Measurements from ENCODE around the gene TEKT5. TPM values are rescaled to one million over a fixed set of nuclear protein-coding genes. Genes with fewer than 3 reads are reported as not detected.

Gene TEKT5
- total RNA-seq, 1 donor from 2014 or later: 0.07 TPM

DNA sequence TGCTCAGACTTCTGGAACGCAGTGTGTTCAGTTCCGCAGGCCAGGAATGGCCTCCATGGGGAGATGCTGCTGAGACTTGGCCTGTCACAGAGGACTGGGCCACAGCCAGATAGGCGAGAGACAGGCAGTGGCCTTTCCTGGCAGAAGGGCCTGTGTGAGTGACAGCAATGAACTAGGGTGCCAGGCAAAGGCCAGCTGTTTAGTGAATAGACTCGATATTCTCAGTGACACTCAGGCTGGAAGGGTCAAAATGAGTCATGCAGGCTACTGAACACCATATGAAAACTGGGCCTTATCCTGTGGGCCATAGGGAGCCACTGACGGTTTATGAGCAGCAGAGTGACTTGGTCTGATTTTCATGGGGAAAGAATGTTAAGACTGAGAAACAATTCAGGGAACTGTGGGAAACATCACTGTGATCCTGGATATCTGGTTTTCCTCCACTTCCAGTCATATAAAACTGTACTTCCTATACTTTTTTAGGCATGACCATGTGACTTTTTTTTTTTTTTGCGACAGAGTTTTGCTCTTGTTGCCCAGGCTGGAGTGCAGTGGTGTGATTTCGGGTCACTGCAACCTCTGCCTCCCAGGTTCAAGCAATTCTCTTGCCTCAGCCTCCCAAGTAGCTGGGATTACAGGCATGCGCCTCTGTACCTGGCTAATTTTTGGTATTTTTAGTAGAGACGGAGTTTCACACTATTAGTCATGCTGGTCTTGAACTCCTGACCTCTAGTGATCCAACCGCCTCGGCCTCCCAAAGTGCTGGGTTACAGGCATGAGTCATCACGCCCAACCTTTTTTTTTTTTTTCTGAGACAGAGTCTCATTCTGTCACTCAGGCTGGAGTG is 43.7 kb upstream of the TEKT5 start:
- Histone ChIP-seq H3K79me2 (ENCODE audit: low read depth) (no peaks in the 10 kb centered on the region), H3K4me3 (no peak overlapping the region), H3K9ac (no peak overlapping the region), H3K9me3 (ENCODE audit: low read depth) (no peaks in the 10 kb centered on the region), H3K27ac (no peak overlapping the region), H2AFZ (replicated peaks) (no peak overlapping the region), H3K27me3 (no peaks in the 10 kb centered on the region), H3F3A (ENCODE audit: low read depth) (no peaks in the 10 kb centered on the region), H3K36me3 (no peaks in the 10 kb centered on the region), H3K4me2 (no peak overlapping the region), H4K20me1 (ENCODE audit: low read depth) (no peaks in the 10 kb centered on the region), H3K4me1 (peaks cover 4% of the 10 kb centered on the region)
- Mint-ChIP-seq H3K4me1 (peaks cover 10% of the 10 kb centered on the region), H3K27ac (no peak overlapping the region), H3K36me3 (no peaks in the 10 kb centered on the region), H3K9me3 (no peaks in the 10 kb centered on the region), H3K27me3 (ENCODE audit: insufficient read depth, low read depth) (no peaks in the 10 kb centered on the region), H3K4me3 (no peak overlapping the region)
- no peak for DNase-seq (ENCODE audit: low spot score)
- TF ChIP-seq, protein P1, sequence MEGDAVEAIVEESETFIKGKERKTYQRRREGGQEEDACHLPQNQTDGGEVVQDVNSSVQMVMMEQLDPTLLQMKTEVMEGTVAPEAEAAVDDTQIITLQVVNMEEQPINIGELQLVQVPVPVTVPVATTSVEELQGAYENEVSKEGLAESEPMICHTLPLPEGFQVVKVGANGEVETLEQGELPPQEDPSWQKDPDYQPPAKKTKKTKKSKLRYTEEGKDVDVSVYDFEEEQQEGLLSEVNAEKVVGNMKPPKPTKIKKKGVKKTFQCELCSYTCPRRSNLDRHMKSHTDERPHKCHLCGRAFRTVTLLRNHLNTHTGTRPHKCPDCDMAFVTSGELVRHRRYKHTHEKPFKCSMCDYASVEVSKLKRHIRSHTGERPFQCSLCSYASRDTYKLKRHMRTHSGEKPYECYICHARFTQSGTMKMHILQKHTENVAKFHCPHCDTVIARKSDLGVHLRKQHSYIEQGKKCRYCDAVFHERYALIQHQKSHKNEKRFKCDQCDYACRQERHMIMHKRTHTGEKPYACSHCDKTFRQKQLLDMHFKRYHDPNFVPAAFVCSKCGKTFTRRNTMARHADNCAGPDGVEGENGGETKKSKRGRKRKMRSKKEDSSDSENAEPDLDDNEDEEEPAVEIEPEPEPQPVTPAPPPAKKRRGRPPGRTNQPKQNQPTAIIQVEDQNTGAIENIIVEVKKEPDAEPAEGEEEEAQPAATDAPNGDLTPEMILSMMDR (IDR thresholded peaks at IDR 0.05): no peak
- TF ChIP-seq EZH2 (IDR thresholded peaks at IDR 0.05) (no peak), EZH2phosphoT487 (IDR thresholded peaks at IDR 0.05) (no peak)

DNA sequence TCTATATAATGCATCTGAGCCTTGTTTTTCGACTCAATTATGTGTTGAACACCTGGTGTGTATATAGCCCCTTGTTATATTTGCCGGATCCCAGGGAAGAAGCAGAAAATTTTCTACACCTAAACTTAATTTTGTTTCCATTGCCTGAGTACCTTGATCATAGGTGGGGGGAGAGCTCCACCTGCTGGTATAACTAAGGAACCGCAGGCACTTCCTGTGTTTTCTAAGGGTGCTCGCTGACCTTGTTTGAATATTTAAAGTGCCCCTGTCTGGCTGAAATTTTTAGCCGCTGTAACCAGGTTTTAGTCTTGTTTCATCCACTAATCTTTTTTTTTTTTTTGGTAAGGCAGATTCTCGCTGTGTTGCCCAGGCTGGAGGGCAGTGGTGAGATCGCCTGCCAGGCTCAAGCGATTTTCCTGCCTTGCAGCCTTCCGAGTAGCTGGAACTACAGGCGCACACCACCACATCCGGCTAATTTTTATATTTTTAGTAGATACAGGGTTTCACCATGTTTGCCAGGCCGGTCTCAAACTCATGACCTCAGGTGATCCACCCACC is 42.4 kb upstream of the TEKT5 start:
- H3K4me1 Mint-ChIP-seq: peaks cover 5% of the 10 kb centered on the region
- peak; percentile 69 for DNase-seq (ENCODE audit: low spot score)
- H3K27ac ChIP-seq: no peak overlapping the region
- no peak overlapping the region for H3K9ac ChIP-seq
- H3K27me3 Mint-ChIP-seq (ENCODE audit: insufficient read depth, low read depth): no peaks in the 10 kb centered on the region
- no peaks in the 10 kb centered on the region for H3K36me3 ChIP-seq
- H3K27ac Mint-ChIP-seq: no peak overlapping the region
- H3K79me2 ChIP-seq (ENCODE audit: low read depth): no peaks in the 10 kb centered on the region
- no peaks in the 10 kb centered on the region for H3K4me1 ChIP-seq
- no peak for TF ChIP-seq EZH2 (IDR thresholded peaks at IDR 0.05)
- TF ChIP-seq, protein P1 (IDR thresholded peaks at IDR 0.05): peak; percentile 98
- peaks cover 3% of the 10 kb centered on the region for H3K9me3 Mint-ChIP-seq
- no peak overlapping the region for H3K4me2 ChIP-seq
- no peak overlapping the region for H3K4me3 Mint-ChIP-seq
- H3K4me3 ChIP-seq: no peak overlapping the region
- H3K9me3 ChIP-seq (ENCODE audit: low read depth): no peaks in the 10 kb centered on the region
- H3K36me3 Mint-ChIP-seq: no peaks in the 10 kb centered on the region
- no peaks in the 10 kb centered on the region for H3K27me3 ChIP-seq
- H4K20me1 ChIP-seq (ENCODE audit: low read depth): no peaks in the 10 kb centered on the region
- peak overlapping the region; percentile 30 for H2AFZ ChIP-seq (replicated peaks)
- H3F3A ChIP-seq (ENCODE audit: low read depth): no peaks in the 10 kb centered on the region

DNA sequence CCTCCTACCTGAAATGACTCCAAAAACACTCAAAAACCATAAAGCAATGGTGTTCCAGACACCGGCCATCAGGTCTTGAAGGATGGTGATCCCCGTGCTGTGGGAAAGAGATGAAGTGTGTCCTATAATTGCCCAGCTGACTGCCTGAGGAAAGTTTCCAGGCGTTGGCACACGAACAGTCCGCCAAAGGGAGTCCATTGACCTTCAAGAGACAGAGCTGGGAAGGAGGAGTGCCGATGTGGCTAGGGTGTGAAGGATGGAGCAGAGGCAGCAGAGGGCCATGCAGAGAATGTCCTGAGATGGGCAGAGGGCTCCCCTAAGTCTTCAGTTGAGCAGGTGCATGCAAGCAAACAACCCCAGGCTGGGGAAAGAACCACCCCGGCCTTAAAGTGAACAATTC is 37.1 kb upstream of the TEKT5 start:
- no peaks in the 10 kb centered on the region for H3K27me3 ChIP-seq
- H3K9me3 ChIP-seq (ENCODE audit: low read depth): no peaks in the 10 kb centered on the region
- H3F3A ChIP-seq (ENCODE audit: low read depth): no peaks in the 10 kb centered on the region
- H3K4me1 ChIP-seq: no peaks in the 10 kb centered on the region
- no peak overlapping the region for H3K27ac ChIP-seq
- no peak overlapping the region for H3K4me3 ChIP-seq
- TF ChIP-seq, protein P1 (IDR thresholded peaks at IDR 0.05): no peak
- TF ChIP-seq EZH2phosphoT487 (IDR thresholded peaks at IDR 0.05) (no peak), EZH2 (IDR thresholded peaks at IDR 0.05) (no peak)
- no peak overlapping the region for H2AFZ ChIP-seq (replicated peaks)
- no peaks in the 10 kb centered on the region for H3K27me3 Mint-ChIP-seq (ENCODE audit: insufficient read depth, low read depth)
- no peaks in the 10 kb centered on the region for H4K20me1 ChIP-seq (ENCODE audit: low read depth)
- H3K4me2 ChIP-seq: no peak overlapping the region
- H3K79me2 ChIP-seq (ENCODE audit: low read depth): no peaks in the 10 kb centered on the region
- no peak overlapping the region for H3K4me3 Mint-ChIP-seq
- no peaks in the 10 kb centered on the region for H3K4me1 Mint-ChIP-seq
- H3K36me3 ChIP-seq: no peaks in the 10 kb centered on the region
- H3K27ac Mint-ChIP-seq: no peak overlapping the region
- no peak for DNase-seq (ENCODE audit: low spot score)
- H3K9me3 Mint-ChIP-seq: peaks cover 3% of the 10 kb centered on the region
- no peak overlapping the region for H3K9ac ChIP-seq
- no peaks in the 10 kb centered on the region for H3K36me3 Mint-ChIP-seq
